ENCODE data around the gene NPHP1. TPM values are rescaled to one million over a fixed set of nuclear protein-coding genes. Genes with fewer than 3 reads are reported as not detected.
"Not testable (repeated sequence)": the region's sequence is repeated elsewhere in the genome, so short reads cannot be mapped to it uniquely, and the experiment has no call there.

NPHP1 gene
- total RNA-seq, 4 donors from 2014 or later = 0.59 to 2.6 (median 1.8) TPM

GRCh38 chr2:110100480-110100879 lies 104.3 kb downstream of the NPHP1 start:
- DNase-seq (ENCODE audit: low spot score in 2 of 2) = peak in 1 of 2 donors; percentile 76
- TF ChIP-seq POLR2A (IDR thresholded peaks at IDR 0.05) (no peak), CTCF (IDR thresholded peaks at IDR 0.05) (no peak)
- intact Hi-C loops (cut with DNase I; ENCODE audit: low total_unique reads) = no loop called here
- WGBS, 2 donors = 66 to 69% methylated on average over 8 of the region's 8 CpGs
- H3K4me3 ChIP-seq (ENCODE audit: low read depth, poor library complexity, severe bottlenecking) = no peak overlapping the region

DNA sequence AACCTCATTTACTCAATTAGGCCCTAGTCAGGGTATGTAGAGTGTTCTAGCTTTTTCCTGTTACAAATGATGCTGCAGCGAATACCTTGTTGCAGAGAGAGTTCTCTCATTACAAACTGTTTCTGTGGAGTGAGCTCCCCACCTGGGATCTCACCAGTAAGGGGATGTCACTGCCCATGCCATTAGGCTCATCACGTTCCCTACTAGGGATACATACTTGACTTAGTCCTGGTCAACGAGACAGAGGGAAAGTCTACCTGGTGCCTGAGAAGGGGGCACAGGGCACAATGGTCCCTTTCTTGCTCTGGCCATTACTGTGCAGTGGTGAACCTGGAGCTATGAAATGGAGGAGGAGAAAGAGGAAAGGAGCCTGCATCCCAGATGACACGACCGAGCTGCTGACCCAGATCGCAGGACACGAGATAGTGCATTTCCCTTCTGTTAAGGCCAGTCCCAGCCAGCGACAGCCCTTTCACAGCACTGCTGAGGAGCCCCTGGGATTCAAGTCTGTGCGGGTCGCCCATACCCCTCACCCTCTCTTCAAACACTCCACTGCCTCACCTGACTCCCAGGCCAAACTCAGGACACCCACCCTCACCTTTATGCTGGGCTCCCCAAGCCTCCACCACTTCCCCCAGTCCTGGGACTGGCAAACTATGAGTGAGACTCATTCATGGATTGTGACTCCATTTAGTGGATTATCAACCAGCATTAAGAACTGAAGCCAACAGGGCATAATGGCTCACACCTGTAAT lies 105.2 kb downstream of the NPHP1 start:
- WGBS, 2 donors = 74 to 88% methylated on average over 10 of the region's 10 CpGs
- intact Hi-C loops (cut with DNase I; ENCODE audit: low total_unique reads) = no loop called here

GRCh38 chr2:110099038-110099425 lies 105.8 kb downstream of the NPHP1 start:
- no peak overlapping the region for H3K4me3 ChIP-seq (ENCODE audit: low read depth, poor library complexity, severe bottlenecking)
- TF ChIP-seq CTCF (IDR thresholded peaks at IDR 0.05) = no peak
- no peak for DNase-seq (ENCODE audit: low spot score in 2 of 2)
- WGBS, 2 donors = 81 to 82% methylated on average over 6 of the region's 6 CpGs
- intact Hi-C loops (cut with DNase I; ENCODE audit: low total_unique reads) = no loop called here

More for the DNA sequence above, 105.2 kb downstream of the NPHP1 start:
- no peak overlapping the region for H3K4me3 ChIP-seq (ENCODE audit: low read depth, poor library complexity, severe bottlenecking)
- no peak for TF ChIP-seq CTCF (IDR thresholded peaks at IDR 0.05)
- no peak for TF ChIP-seq POLR2A (IDR thresholded peaks at IDR 0.05)
- DNase-seq (ENCODE audit: low spot score in 2 of 2) = peak in 1 of 2 donors; percentile 83

GRCh38 chr2:110097506-110098220 lies 107.2 kb downstream of the NPHP1 start:
- no peak for TF ChIP-seq POLR2A (IDR thresholded peaks at IDR 0.05)
- TF ChIP-seq CTCF (IDR thresholded peaks at IDR 0.05) = no peak
- peak in 1 of 2 donors; percentile 84 for DNase-seq (ENCODE audit: low spot score in 2 of 2)
- no peak overlapping the region for H3K4me3 ChIP-seq (ENCODE audit: low read depth, poor library complexity, severe bottlenecking)
- WGBS, 2 donors = 53 to 57% methylated on average over 14 of the region's 14 CpGs
- intact Hi-C loops (cut with DNase I; ENCODE audit: low total_unique reads) = no loop called here

DNA sequence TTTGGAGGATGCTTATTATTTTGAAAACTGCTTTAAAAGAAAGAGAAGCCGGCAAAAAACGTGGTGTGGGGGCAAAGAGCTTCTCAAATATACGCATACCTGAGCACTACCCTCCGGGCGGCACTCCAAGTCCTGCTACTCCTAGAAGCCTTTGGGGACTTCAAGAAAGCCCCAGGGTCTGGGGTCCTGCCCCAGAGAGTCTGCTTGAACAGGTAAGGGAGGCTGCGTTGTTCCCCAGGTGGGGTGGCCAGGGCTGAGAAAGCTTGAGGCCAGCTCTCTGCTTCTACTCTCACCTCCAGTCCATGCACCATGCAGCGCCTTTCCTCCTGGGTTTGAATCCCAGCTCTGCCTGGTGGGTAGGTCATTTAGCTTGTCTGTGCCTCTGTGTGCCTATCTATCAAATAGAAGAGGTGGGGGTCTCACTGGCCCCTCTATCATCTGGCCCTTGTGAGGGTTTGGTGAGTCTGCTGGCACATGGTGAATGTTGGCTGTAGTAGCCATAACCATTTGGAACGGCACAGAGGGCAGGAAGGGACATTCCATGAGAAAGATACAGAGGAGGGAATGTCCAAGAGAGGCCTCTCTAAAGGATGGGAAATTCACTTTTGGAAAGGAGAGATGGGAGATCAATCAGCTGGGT lies 108.7 kb downstream of the NPHP1 start:
- WGBS, 2 donors = 87 to 92% methylated on average over 8 of the region's 8 CpGs
- peak in 1 of 2 donors; percentile 43 for DNase-seq (ENCODE audit: low spot score in 2 of 2)
- TF ChIP-seq CTCF (IDR thresholded peaks at IDR 0.05) (no peak), POLR2A (IDR thresholded peaks at IDR 0.05) (no peak)
- no peak overlapping the region for H3K4me3 ChIP-seq (ENCODE audit: low read depth, poor library complexity, severe bottlenecking)
- intact Hi-C loops (cut with DNase I; ENCODE audit: low total_unique reads) = no loop called here

DNA sequence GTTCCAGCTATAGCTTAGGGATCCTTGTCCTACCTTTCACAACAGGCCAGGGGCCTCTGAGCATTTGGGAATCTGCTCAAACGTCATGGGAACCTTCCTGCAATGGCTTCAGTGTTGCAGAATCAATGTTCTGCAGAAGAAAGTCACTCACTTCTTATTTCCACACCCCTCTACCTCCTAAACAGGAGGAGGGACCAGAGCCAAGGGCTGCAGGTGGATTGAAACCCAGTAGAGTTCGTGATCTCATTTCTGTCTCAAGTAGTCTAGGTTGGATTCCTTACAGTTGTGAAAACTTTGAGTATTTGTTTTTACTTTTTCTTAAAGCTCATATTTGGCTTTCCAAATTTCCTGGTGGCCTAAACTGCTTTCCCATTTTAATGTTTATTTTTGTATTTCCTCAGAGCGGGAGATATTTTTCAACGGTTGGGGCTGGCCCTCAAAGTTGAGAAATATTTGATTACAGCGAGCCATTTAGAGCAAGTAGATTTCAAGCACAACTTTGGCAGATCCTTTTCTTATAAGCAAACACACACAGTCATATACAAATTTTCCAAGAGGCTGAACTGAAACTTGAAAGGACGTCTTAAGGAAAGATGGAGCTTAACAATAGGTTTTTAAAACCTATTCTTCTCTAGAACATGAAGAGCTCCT lies 109.8 kb downstream of the NPHP1 start:
- WGBS, 2 donors = 75 to 77% methylated on average over 4 to 5 of the region's 6 CpGs
- DNase-seq (ENCODE audit: low spot score in 2 of 2) = not testable (repeated sequence)

DNA sequence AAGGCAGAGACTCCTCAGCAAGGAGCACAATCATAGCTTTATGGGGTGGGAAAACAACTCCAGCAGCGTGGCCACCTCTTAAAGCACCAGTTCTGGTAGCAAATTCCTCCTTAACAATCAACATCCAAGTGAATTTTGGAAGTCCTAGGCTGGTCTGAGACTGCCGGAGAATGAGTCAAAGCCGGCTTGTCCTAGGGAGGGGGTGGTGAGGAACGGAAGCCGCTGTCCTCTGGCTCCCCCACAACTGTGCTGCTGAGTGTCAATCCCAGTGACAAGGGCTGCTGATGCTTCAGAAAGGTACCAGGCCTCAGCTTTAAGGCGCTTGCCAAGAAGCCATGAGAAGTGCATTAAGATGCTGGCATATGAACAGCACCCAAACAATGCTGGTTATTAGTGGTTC lies 110.9 kb downstream of the NPHP1 start:
- H3K4me3 ChIP-seq (ENCODE audit: low read depth, poor library complexity, severe bottlenecking); intact Hi-C loops (cut with DNase I; ENCODE audit: low total_unique reads); DNase-seq (ENCODE audit: low spot score in 2 of 2): not testable (repeated sequence)
- no CpG with 5 or more reads among the region's 6 CpGs for WGBS, 2 donors

More for the DNA sequence above, 109.8 kb downstream of the NPHP1 start:
- H3K4me3 ChIP-seq (ENCODE audit: low read depth, poor library complexity, severe bottlenecking); intact Hi-C loops (cut with DNase I; ENCODE audit: low total_unique reads): not testable (repeated sequence)

DNA sequence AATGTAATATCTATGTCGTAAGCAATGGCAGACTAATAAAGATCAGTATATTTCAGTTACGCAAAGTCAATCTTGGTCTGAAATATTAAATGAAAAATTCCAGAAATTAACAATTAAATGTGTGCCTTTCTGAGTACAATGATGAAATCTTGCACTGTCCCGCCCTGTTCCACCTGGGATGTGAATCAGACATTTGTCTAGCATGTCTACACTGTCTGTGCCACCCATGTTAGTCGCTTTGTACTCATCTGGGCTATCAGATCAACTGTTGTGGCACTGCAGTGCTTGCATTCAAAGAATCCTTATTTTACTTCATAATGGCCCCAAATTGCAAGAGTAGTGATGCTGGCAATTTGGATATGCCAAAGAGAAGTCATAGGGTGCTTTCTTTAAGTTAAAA lies 114.6 kb downstream of the NPHP1 start:
- intact Hi-C loops (cut with DNase I; ENCODE audit: low total_unique reads); DNase-seq (ENCODE audit: low spot score in 2 of 2); H3K4me3 ChIP-seq (ENCODE audit: low read depth, poor library complexity, severe bottlenecking): not testable (repeated sequence)
- 50% methylated on average over 2 of the region's 4 CpGs; no CpG with 5 or more reads in 1 of the 2 donors for WGBS, 2 donors

Data from lower leg skin (tissue), 4 donors.